ENCODE results near the gene CCDC169.

The CCDC169 gene

DNA sequence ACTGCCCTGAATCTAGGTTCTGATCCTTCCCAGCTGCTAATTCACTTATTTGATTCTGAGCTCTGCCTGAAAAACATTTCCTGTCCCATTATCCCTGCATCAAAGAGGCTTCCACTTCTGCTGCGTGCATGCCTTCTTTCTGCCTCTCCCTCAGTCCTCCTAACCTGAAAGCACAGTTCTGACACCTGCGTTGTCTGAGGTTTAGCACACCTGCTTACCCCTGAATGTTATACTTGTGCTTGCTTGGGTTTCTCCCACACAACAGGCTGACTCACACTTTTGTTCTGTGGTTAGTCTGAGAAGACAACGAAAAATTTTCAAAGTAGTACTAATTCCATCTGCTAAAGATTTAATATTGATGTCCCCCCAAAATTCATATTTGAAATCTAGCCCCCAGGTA is 80.2 kb downstream of the CCDC169 start:
- TF ChIP-seq, protein P1, sequence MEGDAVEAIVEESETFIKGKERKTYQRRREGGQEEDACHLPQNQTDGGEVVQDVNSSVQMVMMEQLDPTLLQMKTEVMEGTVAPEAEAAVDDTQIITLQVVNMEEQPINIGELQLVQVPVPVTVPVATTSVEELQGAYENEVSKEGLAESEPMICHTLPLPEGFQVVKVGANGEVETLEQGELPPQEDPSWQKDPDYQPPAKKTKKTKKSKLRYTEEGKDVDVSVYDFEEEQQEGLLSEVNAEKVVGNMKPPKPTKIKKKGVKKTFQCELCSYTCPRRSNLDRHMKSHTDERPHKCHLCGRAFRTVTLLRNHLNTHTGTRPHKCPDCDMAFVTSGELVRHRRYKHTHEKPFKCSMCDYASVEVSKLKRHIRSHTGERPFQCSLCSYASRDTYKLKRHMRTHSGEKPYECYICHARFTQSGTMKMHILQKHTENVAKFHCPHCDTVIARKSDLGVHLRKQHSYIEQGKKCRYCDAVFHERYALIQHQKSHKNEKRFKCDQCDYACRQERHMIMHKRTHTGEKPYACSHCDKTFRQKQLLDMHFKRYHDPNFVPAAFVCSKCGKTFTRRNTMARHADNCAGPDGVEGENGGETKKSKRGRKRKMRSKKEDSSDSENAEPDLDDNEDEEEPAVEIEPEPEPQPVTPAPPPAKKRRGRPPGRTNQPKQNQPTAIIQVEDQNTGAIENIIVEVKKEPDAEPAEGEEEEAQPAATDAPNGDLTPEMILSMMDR (IDR thresholded peaks at IDR 0.05; ENCODE audit: low read depth, low read length, missing control alignments), result no peak
- in situ Hi-C loops (cut with HindIII; ENCODE audit: low pct_ligation_motif_present, low sequenced_read_pairs), result no loop called here
- H3K36me3 ChIP-seq (replicated peaks), result no peaks in the 10 kb centered on the region
- no peak overlapping the region for H3K27ac ChIP-seq
- H3K4me3 ChIP-seq (ENCODE audit: low read depth, low read length), result no peak overlapping the region
- H3K27me3 ChIP-seq (replicated peaks), result no peaks in the 10 kb centered on the region
- DNase-seq, result no peak

- no peaks in the 10 kb centered on the region for H3K27me3 ChIP-seq (replicated peaks)
- H3K27ac ChIP-seq, result no peak within 1 kb of the TSS
- TF ChIP-seq, protein P1 (IDR thresholded peaks at IDR 0.05; ENCODE audit: low read depth, low read length, missing control alignments), result no peak
- H3K4me3 ChIP-seq (ENCODE audit: low read depth, low read length), result no peak within 1 kb of the TSS
- H3K36me3 ChIP-seq (replicated peaks), result no peaks in the 10 kb centered on the region
- DNase-seq, result no peak
- in situ Hi-C loops (cut with HindIII; ENCODE audit: low pct_ligation_motif_present, low sequenced_read_pairs), result no loop called here
Measured at GRCh38 chr13:36214163-36214921, 83.3 kb downstream of the CCDC169 start, which contains the start of gene SOHLH2. Gene SOHLH2, minus strand, starts transcription at chr13:36214556. Its CDS starts 30 bp downstream, at chr13:36214526.

- TF ChIP-seq, protein P1 (IDR thresholded peaks at IDR 0.05; ENCODE audit: low read depth, low read length, missing control alignments), result no peak
- no peaks in the 10 kb centered on the region for H3K27me3 ChIP-seq (replicated peaks)
- no peaks in the 10 kb centered on the region for H3K36me3 ChIP-seq (replicated peaks)
- no peak for DNase-seq
- H3K27ac ChIP-seq, result no peak overlapping the region
- no peak overlapping the region for H3K4me3 ChIP-seq (ENCODE audit: low read depth, low read length)
- in situ Hi-C loops (cut with HindIII; ENCODE audit: low pct_ligation_motif_present, low sequenced_read_pairs), result no loop called here
Measured at GRCh38 chr13:36212789-36213188, 84.8 kb downstream of the CCDC169 start.

DNA sequence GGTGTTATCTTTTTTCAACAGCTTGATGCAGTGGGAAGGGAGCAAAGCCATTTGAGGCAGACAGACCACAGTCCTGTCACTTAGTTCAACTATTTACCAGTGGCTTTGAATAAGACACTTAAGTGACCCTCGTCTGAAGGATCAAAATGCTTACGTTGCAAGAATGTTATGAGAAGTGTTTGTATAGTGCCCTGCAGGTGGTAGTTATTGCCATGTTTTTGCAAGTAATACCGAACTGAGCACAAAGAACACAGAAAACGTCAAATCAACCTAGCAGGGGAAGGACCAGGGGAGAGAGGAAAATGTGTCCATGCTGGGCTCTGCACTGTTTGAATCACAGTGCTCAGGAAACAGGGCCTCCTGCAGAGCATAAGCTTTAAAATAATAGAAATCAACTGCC is 86.0 kb downstream of the CCDC169 start:
- H3K4me3 ChIP-seq (ENCODE audit: low read depth, low read length), result no peak overlapping the region
- H3K27me3 ChIP-seq (replicated peaks), result no peaks in the 10 kb centered on the region
- no peak overlapping the region for H3K27ac ChIP-seq
- peak; percentile 18 for DNase-seq
- in situ Hi-C loops (cut with HindIII; ENCODE audit: low pct_ligation_motif_present, low sequenced_read_pairs), result no loop called here
- H3K36me3 ChIP-seq (replicated peaks), result no peaks in the 10 kb centered on the region
- TF ChIP-seq, protein P1 (IDR thresholded peaks at IDR 0.05; ENCODE audit: low read depth, low read length, missing control alignments), result no peak

DNA sequence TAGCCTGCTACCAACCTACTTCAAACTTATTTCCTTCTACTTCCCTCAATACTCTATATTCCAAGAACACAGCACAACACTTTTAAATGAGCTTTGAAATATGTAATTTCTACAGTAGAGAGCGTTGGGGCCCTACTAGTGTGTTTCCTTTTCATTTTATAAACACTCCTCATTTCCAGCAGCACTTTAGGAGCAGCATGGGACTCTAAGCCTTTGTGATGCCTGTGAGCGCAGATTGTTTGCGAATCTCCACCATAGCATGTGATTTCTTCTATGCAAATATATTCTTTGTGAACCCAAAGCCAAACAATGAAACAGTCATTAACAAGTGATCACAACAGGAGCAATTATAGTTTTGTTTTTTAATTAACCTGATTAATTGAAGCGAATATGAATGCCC is 86.9 kb downstream of the CCDC169 start:
- H3K4me3 ChIP-seq (ENCODE audit: low read depth, low read length), result no peak overlapping the region
- TF ChIP-seq, protein P1 (IDR thresholded peaks at IDR 0.05; ENCODE audit: low read depth, low read length, missing control alignments), result no peak
- H3K27me3 ChIP-seq (replicated peaks), result no peaks in the 10 kb centered on the region
- no peak overlapping the region for H3K27ac ChIP-seq
- H3K36me3 ChIP-seq (replicated peaks), result no peaks in the 10 kb centered on the region
- in situ Hi-C loops (cut with HindIII; ENCODE audit: low pct_ligation_motif_present, low sequenced_read_pairs), result no loop called here
- no peak for DNase-seq

DNA sequence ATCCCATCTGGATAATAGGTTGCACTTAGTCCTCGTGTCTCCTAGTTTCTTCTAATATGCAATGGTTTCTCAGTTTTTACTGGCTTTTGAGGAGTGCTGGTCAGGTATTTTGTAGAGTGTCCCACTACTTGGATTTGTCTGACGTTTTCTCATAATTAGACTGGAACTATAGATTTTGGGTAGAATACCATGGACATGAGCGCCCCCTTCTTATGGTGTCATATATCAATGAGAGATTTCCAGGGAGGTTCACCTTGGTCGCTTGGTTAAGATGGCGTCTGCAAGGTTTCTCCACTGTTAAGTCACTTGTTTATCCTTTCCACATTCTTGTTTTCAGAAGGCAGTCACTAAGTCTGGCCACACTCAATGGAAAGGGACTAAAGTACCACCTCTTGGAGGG is 89.9 kb downstream of the CCDC169 start:
- Histone ChIP-seq H3K4me3 (ENCODE audit: low read depth, low read length) (no peak overlapping the region), H3K27me3 (replicated peaks) (no peaks in the 10 kb centered on the region), H3K27ac (no peak overlapping the region), H3K36me3 (replicated peaks) (no peaks in the 10 kb centered on the region)
- no peak for DNase-seq
- in situ Hi-C loops (cut with HindIII; ENCODE audit: low pct_ligation_motif_present, low sequenced_read_pairs), result no loop called here
- TF ChIP-seq, protein P1 (IDR thresholded peaks at IDR 0.05; ENCODE audit: low read depth, low read length, missing control alignments), result no peak
